GM19035 (cell line): ENCODE data around the gene PABPN1L.
A peak's percentile ranks its signal among the peaks of the same experiment; 100 is the strongest.

Experiments
- ATAC-seq: cut with Tn5 transposase; IDR thresholded peaks from one replicate; pipeline ENCODE4 v1.9.1; 2021; ENCODE audit not compliant: unreplicated experiment

PABPN1L gene

GRCh38 chr16:88870608-88871348 is 4.3 kb upstream of the PABPN1L start:
- ATAC-seq = no peak

GRCh38 chr16:88869673-88869980 is 3.2 kb upstream of the PABPN1L start:
- no peak for ATAC-seq

- no peak for ATAC-seq
Observed at GRCh38 chr16:88868974-88869672, 2.7 kb upstream of the PABPN1L start.

- no peak for ATAC-seq
Observed at GRCh38 chr16:88867581-88868246, 1.3 kb upstream of the PABPN1L start.

GRCh38 chr16:88865742-88866141 is 718 bp downstream of the PABPN1L start:
- ATAC-seq = no peak

- no peak for ATAC-seq
Observed at GRCh38 chr16:88865310-88865709, 1.1 kb downstream of the PABPN1L start.

- ATAC-seq = no peak
Observed at GRCh38 chr16:88864521-88864920, 1.9 kb downstream of the PABPN1L start.

- no peak for ATAC-seq
Observed at GRCh38 chr16:88864099-88864498, 2.4 kb downstream of the PABPN1L start.

GRCh38 chr16:88863426-88863825 is 3.0 kb downstream of the PABPN1L start:
- no peak for ATAC-seq

GRCh38 chr16:88862968-88863367 is 3.5 kb downstream of the PABPN1L start:
- no peak for ATAC-seq

GRCh38 chr16:88861359-88861758 is 5.1 kb downstream of the PABPN1L start:
- ATAC-seq = no peak

GRCh38 chr16:88859381-88860091 is 6.9 kb downstream of the PABPN1L start:
- no peak for ATAC-seq

GRCh38 chr16:88857728-88858339 is 8.6 kb downstream of the PABPN1L start:
- peak; percentile 40 for ATAC-seq

- ATAC-seq = peak; percentile 86
Observed at GRCh38 chr16:88856828-88857727, 9.4 kb downstream of the PABPN1L start, which contains the start of the genes GALNS and TRAPPC2L. Gene GALNS (minus strand): TSS chr16:88856947. CDS start chr16:88856877, 70 bp downstream. Gene TRAPPC2L (plus strand): TSS chr16:88857127. CDS start chr16:88857151, 24 bp downstream.

GRCh38 chr16:88856122-88856827 is 10.2 kb downstream of the PABPN1L start:
- no peak for ATAC-seq

GRCh38 chr16:88855736-88856121 is 10.7 kb downstream of the PABPN1L start:
- no peak for ATAC-seq

GRCh38 chr16:88855176-88855575 is 11.3 kb downstream of the PABPN1L start:
- ATAC-seq = no peak

- ATAC-seq = no peak
Observed at GRCh38 chr16:88854306-88855111, 12.0 kb downstream of the PABPN1L start.
